Measurements from ENCODE around the gene INSYN2B. TPM values are rescaled to one million over a fixed set of nuclear protein-coding genes. Genes with fewer than 3 reads are reported as not detected.

INSYN2B gene
- 0.12 TPM in 1 of 2 replicates, not detected in the other for total RNA-seq
- long read RNA-seq, result 0 reads

DNA sequence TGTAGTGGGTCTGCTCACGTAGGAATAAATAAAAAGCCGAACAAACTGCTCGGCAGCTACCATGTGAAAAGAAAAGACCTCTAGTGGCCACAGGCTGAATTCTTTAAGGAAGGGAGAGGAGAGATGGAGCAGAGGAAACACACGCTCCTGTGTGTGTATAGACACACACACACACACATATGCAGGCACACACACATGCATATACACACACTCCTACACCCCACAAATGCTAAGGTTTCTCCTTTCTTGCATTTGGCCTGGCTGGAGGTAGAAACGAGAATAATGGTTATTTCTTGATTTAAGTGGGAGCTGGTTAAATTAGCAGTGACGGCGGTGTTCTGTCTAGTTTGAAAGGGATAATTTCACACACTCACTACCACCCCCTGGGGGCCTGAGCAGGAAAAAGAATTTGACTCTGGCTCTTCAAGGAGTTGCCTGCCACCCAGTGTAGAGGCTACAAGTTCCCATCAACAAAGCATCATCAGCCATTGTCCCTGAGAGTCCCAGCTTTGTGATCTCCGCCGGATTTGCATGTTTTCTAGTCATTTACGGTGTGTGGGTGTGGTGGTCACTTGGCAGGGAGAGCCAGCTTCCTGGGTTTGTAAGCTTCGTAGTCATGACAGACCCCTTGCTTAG, at the start of gene INSYN2B:
INSYN2B (minus strand) TSS at position 78 of the 636 bp plus-strand sequence. CDS start 96,597 bp downstream, outside the sequence.
- no peaks in the 10 kb centered on the region for H3K9me3 Mint-ChIP-seq (ENCODE audit: low read depth)
- peaks cover 66% of the 10 kb centered on the region for H3K27me3 Mint-ChIP-seq
- H3K27ac Mint-ChIP-seq, result no peak within 1 kb of the TSS
- TF ChIP-seq, protein P1, sequence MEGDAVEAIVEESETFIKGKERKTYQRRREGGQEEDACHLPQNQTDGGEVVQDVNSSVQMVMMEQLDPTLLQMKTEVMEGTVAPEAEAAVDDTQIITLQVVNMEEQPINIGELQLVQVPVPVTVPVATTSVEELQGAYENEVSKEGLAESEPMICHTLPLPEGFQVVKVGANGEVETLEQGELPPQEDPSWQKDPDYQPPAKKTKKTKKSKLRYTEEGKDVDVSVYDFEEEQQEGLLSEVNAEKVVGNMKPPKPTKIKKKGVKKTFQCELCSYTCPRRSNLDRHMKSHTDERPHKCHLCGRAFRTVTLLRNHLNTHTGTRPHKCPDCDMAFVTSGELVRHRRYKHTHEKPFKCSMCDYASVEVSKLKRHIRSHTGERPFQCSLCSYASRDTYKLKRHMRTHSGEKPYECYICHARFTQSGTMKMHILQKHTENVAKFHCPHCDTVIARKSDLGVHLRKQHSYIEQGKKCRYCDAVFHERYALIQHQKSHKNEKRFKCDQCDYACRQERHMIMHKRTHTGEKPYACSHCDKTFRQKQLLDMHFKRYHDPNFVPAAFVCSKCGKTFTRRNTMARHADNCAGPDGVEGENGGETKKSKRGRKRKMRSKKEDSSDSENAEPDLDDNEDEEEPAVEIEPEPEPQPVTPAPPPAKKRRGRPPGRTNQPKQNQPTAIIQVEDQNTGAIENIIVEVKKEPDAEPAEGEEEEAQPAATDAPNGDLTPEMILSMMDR (IDR thresholded peaks at IDR 0.05; ENCODE audit: unreplicated experiment), result peak; percentile 76
- H3K36me3 Mint-ChIP-seq (ENCODE audit: insufficient read depth), result no peaks in the 10 kb centered on the region
- peaks cover 4% of the 10 kb centered on the region for H3K4me1 Mint-ChIP-seq (ENCODE audit: low read depth)
- peak within 1 kb of the TSS; percentile 63 for H3K4me3 Mint-ChIP-seq (ENCODE audit: low read depth)
- DNase-seq (ENCODE audit: low spot score, unreplicated experiment), result peak; percentile 62

DNA sequence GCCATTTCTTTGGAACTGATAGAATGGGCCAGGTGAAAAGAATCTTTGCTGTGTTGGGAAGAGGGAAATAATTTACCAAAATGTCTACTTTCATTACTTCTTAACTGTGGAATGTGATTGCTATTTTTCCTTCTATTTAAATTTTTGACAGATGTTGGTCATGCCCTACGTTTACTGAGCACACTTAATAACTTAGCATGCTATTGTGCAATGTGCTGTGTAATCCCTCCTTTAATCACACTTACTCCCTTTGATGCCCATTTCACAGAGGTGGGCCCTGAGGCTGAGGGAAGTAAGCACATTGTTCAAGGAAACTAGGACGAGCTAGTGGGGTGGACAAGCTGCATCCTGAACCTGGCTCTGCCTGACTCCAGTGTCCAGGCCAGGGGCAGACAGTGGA, 47.8 kb upstream of the INSYN2B start:
- H3K36me3 Mint-ChIP-seq (ENCODE audit: insufficient read depth), result no peaks in the 10 kb centered on the region
- no peak for DNase-seq (ENCODE audit: low spot score, unreplicated experiment)
- H3K9me3 Mint-ChIP-seq (ENCODE audit: low read depth), result no peaks in the 10 kb centered on the region
- H3K4me3 Mint-ChIP-seq (ENCODE audit: low read depth), result no peak overlapping the region
- H3K27me3 Mint-ChIP-seq, result peaks cover 32% of the 10 kb centered on the region
- no peaks in the 10 kb centered on the region for H3K4me1 Mint-ChIP-seq (ENCODE audit: low read depth)
- TF ChIP-seq, protein P1 (IDR thresholded peaks at IDR 0.05; ENCODE audit: unreplicated experiment), result no peak
- H3K27ac Mint-ChIP-seq, result no peak overlapping the region

DNA sequence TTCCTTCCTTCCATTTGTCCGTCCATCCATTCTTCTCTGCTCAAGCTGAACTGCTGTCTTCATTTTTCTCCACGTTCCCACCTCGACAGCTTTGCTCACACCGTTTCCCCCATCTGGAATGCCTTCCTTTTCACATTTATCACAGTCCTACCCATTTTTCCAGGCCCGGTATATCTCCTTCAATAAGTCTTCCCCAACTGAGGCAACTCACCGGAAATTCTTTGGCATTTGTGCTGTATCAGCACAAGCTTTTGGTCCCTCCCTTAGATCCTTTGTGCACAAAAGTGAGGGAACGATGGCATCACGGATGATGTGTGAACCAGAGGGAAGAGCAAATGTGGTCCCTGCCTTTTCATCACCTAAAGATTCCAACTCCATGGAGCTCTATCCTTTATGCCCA, 45.6 kb upstream of the INSYN2B start:
- TF ChIP-seq, protein P1 (IDR thresholded peaks at IDR 0.05; ENCODE audit: unreplicated experiment), result no peak
- no peak for DNase-seq (ENCODE audit: low spot score, unreplicated experiment)
- Mint-ChIP-seq H3K9me3 (ENCODE audit: low read depth) (no peaks in the 10 kb centered on the region), H3K4me1 (ENCODE audit: low read depth) (no peaks in the 10 kb centered on the region), H3K36me3 (ENCODE audit: insufficient read depth) (no peaks in the 10 kb centered on the region), H3K27me3 (peaks cover 42% of the 10 kb centered on the region), H3K4me3 (ENCODE audit: low read depth) (no peak overlapping the region), H3K27ac (no peak overlapping the region)

DNA sequence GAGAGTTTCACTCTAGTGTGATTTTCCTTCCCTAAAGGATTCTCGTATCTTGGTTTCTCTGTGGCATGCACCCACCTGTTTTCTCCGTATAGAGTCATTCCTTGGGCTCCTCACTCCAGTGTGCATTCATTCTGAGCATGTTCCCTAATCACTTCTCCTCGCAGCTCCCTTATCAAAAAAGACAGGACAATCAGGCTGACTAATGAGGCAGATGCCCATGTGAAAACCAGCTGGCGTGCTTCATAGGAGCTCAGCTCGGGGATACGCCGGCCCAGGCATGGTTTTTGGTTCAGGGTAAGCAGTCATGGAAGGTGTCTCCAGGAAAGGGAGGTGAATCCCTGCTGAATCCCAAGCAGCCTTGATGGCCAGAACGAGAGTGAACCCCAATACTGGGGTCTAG, 41.2 kb upstream of the INSYN2B start:
- Mint-ChIP-seq H3K4me3 (ENCODE audit: low read depth) (no peak overlapping the region), H3K36me3 (ENCODE audit: insufficient read depth) (no peaks in the 10 kb centered on the region), H3K9me3 (ENCODE audit: low read depth) (no peaks in the 10 kb centered on the region), H3K27me3 (peaks cover 51% of the 10 kb centered on the region), H3K27ac (no peak overlapping the region), H3K4me1 (ENCODE audit: low read depth) (no peaks in the 10 kb centered on the region)
- DNase-seq (ENCODE audit: low spot score, unreplicated experiment), result no peak
- TF ChIP-seq, protein P1 (IDR thresholded peaks at IDR 0.05; ENCODE audit: unreplicated experiment), result no peak

DNA sequence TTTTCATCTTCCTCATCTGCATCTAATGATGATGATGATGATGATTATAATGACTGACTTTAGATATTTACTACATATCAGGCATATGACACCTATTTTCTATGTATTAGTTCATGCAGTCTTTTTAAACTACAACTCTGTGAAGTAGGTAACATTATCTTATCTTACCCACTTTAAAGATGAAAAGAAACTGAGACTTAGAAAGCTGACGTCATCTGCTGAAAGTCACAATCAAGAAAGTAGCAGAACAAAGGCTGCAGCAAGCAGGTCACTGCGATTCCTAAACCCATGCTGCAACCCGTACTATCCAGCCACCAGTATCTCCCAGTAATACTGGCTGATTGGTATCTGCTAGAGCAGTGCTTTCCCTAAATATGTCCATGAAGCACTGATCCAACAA, 40.1 kb upstream of the INSYN2B start:
- H3K36me3 Mint-ChIP-seq (ENCODE audit: insufficient read depth), result no peaks in the 10 kb centered on the region
- DNase-seq (ENCODE audit: low spot score, unreplicated experiment), result no peak
- peaks cover 45% of the 10 kb centered on the region for H3K27me3 Mint-ChIP-seq
- no peaks in the 10 kb centered on the region for H3K9me3 Mint-ChIP-seq (ENCODE audit: low read depth)
- TF ChIP-seq, protein P1 (IDR thresholded peaks at IDR 0.05; ENCODE audit: unreplicated experiment), result no peak
- H3K4me3 Mint-ChIP-seq (ENCODE audit: low read depth), result no peak overlapping the region
- no peaks in the 10 kb centered on the region for H3K4me1 Mint-ChIP-seq (ENCODE audit: low read depth)
- no peak overlapping the region for H3K27ac Mint-ChIP-seq

Data from progenitor cell of endocrine pancreas (in vitro differentiated cells).